ENCODE measurements around the gene INHBA. TPM values are rescaled to one million over a fixed set of nuclear protein-coding genes. Genes with fewer than 3 reads are reported as not detected.

INHBA gene
- total and polyA plus RNA-seq, 9 of the 15 experiments (the other 6 are each of a cell fraction or from before 2014, with no cell fraction given) = 0.02 to 0.04 TPM; not detected in 7

- DNase-seq (ENCODE audit: extremely low read depth in 1 of 4, low spot score in 3 of 4) (no peak), FAIRE-seq (no peak), ATAC-seq (no peak)
- ChIA-PET CTCF (ENCODE audit: low intra/inter-chr PET ratio) (no interaction called here), POLR2A (no interaction called here)
- H2AFZ ChIP-seq (ENCODE audit: low read depth, low read length) = no peak overlapping the region
- no TSS peak for BruUV-seq (replicated peaks)
- H3K79me2 ChIP-seq (ENCODE audit: control insufficient read depth, insufficient read depth, low read length) = no peaks in the 10 kb centered on the region
- no peak overlapping the region for H3K27ac ChIP-seq (ENCODE audit: extremely low read depth, low read depth, low read length)
- H3K36me3 ChIP-seq (ENCODE audit: control insufficient read depth, insufficient read depth, low read length) = no peaks in the 10 kb centered on the region
- H3K9ac ChIP-seq (ENCODE audit: insufficient read depth in 1 of 2, low read depth in 2 of 2, low read length in 2 of 2) = no peak overlapping the region
- intact Hi-C loops (cut with micrococcal nuclease) (no loop called here), in situ Hi-C loops (cut with MboI) (no loop called here)
- no peak overlapping the region for H3K4me3 ChIP-seq
- H3K9me1 ChIP-seq (ENCODE audit: control insufficient read depth, insufficient read depth, low read length) = no peaks in the 10 kb centered on the region
- no peak for TF ChIP-seq TGIF2 (CRISPR knock-in tag; IDR thresholded peaks at IDR 0.05)
- no peak for TF ChIP-seq TCFL5 (CRISPR knock-in tag; conservative IDR thresholded peaks at IDR 0.05)
- TF ChIP-seq RBBP5 (IDR thresholded peaks at IDR 0.05; ENCODE audit: borderline replicate concordance, insufficient read depth, low read length, poor library complexity, severe bottlenecking) = no peak
- TF ChIP-seq ARID4B (CRISPR knock-in tag; IDR thresholded peaks at IDR 0.05) = no peak
- TF ChIP-seq CHCHD3 (CRISPR knock-in tag; IDR thresholded peaks at IDR 0.05) = no peak
- no peak for TF ChIP-seq DMBX1 (CRISPR knock-in tag; IDR thresholded peaks at IDR 0.05; ENCODE audit: borderline replicate concordance)
- TF ChIP-seq ZNF143 (CRISPR knock-in tag; IDR thresholded peaks at IDR 0.05) = no peak
- TF ChIP-seq PURB (CRISPR knock-in tag; IDR thresholded peaks at IDR 0.05; ENCODE audit: low read depth) = no peak
- TF ChIP-seq ATF6 (CRISPR knock-in tag; IDR thresholded peaks at IDR 0.05) = no peak
- TF ChIP-seq ZFP1 (CRISPR knock-in tag; IDR thresholded peaks at IDR 0.05) = no peak
- no peak for TF ChIP-seq PREB (CRISPR knock-in tag; IDR thresholded peaks at IDR 0.05)
- TF ChIP-seq MTF1 (CRISPR knock-in tag; IDR thresholded peaks at IDR 0.05; ENCODE audit: borderline replicate concordance) = no peak
- TF ChIP-seq SRSF3 (IDR thresholded peaks at IDR 0.05; ENCODE audit: insufficient read depth, low read length) = no peak
- TF ChIP-seq ZNF586 (CRISPR knock-in tag; conservative IDR thresholded peaks at IDR 0.05) = no peak
- WGBS (ENCODE audit: insufficient coverage, low coverage, missing lambda C conversion rate) = 0% methylated on average over 7 of the region's 7 CpGs
- no peaks in the 10 kb centered on the region for H3K4me1 ChIP-seq (replicated peaks in 1 of 2; ENCODE audit: control insufficient read depth in 2 of 2, insufficient read depth in 2 of 2, low read length in 2 of 2)
- H3K27me3 ChIP-seq (ENCODE audit: control insufficient read depth in 2 of 2, insufficient read depth in 2 of 2, low read length in 2 of 2) = no peaks in the 10 kb centered on the region
- H3K4me2 ChIP-seq (ENCODE audit: insufficient read depth, low read length) = no peak overlapping the region
- H3K9me3 ChIP-seq (replicated peaks; ENCODE audit: control insufficient read depth, insufficient read depth, low read depth, low read length) = no peaks in the 10 kb centered on the region
- H4K20me1 ChIP-seq (replicated peaks; ENCODE audit: control insufficient read depth, insufficient read depth, low read length) = no peaks in the 10 kb centered on the region
These were observed 30.0 kb upstream of the INHBA start for GRCh38 chr7:41732843-41733306.
